HG02840 (cell line): ENCODE measurements around the gene NT5C2.

Source experiments
- ATAC-seq: cut with Tn5 transposase; IDR thresholded peaks from one replicate; pipeline ENCODE4 v1.9.1; 2021; ENCODE audit warnings: mild to moderate bottlenecking, moderate library complexity, moderate number of reproducible peaks; ENCODE audit not compliant: unreplicated experiment, low FRiP score

Gene NT5C2

GRCh38 chr10:103125323-103126267, 67.5 kb downstream of the NT5C2 start:
- peak; percentile 56 for ATAC-seq

DNA sequence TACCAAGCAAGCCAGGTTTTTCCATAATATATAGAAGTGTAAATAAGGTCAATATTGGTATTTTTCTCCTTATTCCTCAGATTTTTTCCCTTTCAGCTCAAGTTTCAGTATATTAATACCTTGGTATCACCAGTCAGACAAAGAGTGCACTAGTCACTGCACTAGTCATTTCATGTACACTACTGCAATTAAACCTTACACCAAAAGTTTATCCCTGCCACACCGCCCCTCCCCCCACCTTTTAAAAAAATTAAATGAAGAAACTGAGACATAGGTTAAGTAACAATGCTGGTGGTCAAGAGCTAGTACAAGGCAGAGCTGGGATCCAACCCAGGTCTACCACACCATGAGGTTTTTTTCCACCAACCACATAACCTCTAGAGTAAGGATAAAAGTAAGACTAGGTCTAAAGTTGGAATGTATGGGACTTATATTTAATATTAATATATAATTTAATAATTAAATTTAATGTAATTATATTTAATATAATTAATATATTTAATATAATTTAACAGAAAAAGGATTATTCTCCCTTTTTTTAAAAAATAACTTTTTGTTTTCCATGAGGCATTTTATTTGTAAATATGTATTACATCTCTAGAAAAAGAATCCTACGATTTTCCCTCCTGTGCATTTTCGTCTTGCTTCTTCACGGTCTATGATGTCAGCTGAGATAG, 68.5 kb downstream of the NT5C2 start:
- ATAC-seq, result no peak

GRCh38 chr10:103123282-103124024, 69.6 kb downstream of the NT5C2 start:
- no peak for ATAC-seq

GRCh38 chr10:103120977-103121735, 71.9 kb downstream of the NT5C2 start:
- ATAC-seq, result no peak

GRCh38 chr10:103120546-103120945, 72.5 kb downstream of the NT5C2 start:
- no peak for ATAC-seq

DNA sequence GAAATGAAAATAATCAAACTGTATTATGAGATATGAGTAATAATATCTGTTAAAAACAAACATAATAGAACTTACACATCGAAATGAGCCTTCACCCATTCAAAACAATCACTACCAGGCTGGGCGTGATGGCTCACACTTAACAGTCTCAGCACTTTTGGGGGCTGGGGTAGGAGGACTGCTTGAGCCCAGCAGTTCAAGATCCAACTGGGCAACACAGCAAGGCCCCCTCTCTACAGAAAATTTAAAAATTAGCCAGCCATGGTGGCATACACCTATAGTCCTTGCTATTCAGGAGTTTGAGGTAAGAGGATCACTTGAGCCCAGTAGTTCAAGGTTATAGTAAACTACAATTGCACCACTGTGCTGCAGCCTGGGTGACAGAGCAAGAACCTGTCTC, 75.8 kb downstream of the NT5C2 start:
- ATAC-seq, result no peak

DNA sequence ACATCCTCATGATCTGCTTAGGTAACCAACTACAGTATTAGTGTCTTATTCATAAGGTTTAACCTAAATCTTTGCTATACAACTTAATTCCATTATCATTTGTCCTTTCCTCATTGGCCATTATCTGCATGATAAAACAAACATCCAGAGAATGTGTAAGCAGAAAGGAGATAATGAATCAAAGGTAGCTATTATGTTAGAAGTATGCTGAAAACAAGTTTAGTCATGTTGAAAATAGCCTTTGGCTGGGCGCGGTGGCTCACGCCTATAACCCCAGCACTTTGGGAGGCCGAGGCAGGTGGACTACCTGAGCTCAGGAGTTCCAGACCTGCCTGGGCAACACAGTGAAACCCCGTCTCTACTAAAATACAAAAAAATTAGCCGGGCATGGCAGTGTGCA, 78.2 kb downstream of the NT5C2 start:
- ATAC-seq, result no peak

DNA sequence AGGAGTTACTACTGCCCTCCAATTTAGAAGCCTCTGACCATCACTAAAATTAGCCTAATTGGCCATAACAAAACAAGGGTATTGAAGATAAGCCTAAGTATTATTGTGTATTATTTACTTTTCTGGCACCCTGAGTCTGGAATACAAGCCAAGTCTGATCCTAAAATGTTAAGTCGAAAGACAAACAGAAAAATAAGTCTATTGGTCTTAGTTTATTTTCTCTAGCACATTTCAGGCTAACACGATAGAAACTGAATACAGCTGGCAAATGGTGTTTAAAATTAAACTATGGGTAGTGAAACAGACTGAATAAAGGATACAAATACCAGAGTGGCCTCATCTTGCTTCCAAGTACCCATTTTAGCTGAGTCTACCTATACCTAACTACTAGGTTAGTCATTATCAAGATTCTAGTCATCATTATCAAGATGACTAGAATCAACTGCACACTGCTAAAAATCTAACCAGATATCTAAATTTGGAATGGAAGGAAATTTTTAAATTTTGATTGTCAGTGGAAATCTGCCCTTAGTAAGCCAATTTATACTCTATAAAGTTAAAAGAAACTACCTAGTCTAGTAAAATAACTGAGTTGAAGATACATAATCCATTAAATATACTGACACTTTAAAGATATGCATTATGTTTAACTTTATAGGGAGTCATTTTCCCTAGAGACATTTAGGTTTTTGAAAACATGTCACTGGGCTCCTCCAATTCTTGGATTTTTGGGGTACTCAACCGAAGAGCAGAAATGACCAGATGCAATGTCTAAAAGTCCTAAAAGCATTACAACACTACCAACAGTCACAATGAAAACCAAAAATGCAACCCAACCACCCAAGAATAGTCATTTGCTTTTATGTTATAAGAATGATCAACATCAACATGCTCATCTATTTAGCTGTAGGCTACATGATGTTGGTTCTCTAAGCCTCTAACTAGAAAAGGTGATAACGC, 80.9 kb downstream of the NT5C2 start:
- ATAC-seq, result peak; percentile 54

DNA sequence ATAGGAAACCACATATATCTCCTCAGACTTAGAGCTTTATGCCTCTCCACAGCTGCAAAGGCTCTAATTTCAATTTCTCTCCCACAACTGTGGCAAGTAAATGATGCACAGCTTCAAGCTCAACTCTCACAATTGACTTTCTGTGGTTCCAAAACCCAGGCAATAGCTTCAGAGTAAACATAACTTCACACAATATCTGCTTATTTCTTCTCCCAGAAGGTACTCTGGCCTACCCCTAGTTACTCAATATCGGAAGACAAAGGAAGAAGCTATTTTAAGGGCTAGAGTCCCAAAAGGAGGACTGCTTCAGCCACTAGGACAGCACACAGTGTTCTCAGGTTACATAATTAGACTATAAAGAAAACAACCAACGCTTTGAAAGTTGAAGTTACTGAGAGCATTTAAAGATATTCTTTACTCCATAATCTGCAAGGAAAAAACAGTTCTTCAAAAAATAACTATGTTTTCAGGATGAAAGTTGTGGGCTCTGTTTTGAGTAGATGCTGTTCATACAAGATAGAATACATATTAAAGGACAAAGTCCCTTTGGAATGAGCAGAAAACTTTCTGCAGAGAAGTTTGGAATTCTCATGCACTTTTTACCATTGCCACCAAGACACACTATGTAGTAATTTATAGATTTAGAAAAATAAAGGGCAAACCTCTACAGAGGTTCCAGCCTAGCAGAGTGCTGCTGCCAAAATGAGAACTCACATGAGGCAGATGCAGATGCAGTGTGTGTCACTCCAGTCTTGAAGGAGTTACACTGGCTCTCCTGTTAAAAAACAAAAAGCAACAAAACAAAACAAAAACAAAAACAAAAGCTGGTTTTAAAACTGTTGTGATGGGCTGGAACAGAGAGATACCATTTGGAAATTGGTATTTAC, 81.8 kb downstream of the NT5C2 start:
- peak; percentile 59 for ATAC-seq

GRCh38 chr10:103110407-103110806, 82.7 kb downstream of the NT5C2 start:
- ATAC-seq, result no peak

DNA sequence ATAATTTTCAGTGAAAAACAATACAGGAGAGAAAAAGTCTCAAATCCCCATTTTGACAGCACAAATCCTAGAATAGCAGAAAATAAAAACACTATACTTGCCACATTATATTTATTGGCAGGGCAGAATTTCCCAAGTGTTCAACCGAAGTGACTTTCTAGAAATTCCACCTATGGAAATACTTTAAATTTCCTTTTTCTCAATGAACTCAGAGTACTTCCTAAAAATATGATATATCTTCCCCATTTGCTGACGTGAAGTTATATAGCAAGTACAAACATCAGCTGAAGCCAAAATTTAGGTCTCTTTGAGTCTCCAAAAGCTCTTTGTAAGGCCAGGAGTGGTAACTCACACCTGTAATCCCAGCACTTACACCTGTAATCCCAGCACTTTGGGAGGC, 83.3 kb downstream of the NT5C2 start:
- ATAC-seq, result no peak

- no peak for ATAC-seq
Measured at GRCh38 chr10:103106539-103106938, 86.5 kb downstream of the NT5C2 start.

GRCh38 chr10:103105462-103105861, 87.6 kb downstream of the NT5C2 start:
- no peak for ATAC-seq

GRCh38 chr10:103104721-103105120, 88.4 kb downstream of the NT5C2 start:
- ATAC-seq, result no peak

- ATAC-seq, result no peak
Measured at GRCh38 chr10:103103989-103104388, 89.1 kb downstream of the NT5C2 start.

DNA sequence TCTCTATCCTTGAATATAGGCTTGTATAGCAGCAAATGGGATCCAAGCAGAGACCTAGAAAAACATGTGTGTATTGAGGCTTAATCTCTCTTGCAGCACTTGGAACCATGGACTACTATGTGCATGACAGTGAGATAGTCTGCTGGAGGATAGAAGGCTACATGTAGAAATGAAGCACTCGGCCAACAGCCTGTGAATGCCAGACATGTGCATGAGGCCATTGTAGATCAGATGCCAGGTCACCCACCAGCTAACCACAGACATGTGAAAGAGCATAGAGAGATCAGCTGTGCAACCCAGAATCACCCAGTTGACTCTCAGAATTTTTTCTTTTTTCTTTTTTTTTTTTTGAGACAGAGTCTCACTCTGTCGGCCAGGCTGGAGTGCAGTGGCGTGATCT, 90.9 kb downstream of the NT5C2 start:
- no peak for ATAC-seq

- ATAC-seq, result no peak
Measured at GRCh38 chr10:103100620-103101019, 92.5 kb downstream of the NT5C2 start.

DNA sequence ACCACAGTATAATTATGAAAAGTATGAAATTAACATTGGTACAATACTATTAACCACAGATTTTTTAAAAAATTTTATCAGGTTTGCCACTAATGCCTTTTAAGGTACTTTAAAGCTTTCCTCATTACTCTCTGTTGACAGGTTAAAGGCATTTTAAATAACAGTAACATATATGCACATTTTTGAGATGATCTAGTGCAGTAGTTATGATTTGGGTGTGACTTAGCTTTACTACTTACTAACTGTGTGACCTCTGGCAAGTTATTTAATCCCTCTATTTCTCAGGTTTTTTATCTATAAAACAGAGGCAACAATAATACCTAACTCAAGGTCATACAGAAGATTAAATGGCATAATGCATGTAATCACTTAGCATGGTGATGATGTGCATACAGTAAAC, 94.8 kb downstream of the NT5C2 start:
- ATAC-seq, result no peak
